Panc1 (cell line): ENCODE measurements around the gene FOSL2. TPM values are rescaled to one million over a fixed set of nuclear protein-coding genes. Genes with fewer than 3 reads are reported as not detected.

Experiments
- ATAC-seq: fragments of 200-7000 bp; cut with Tn5 transposase; 2 replicates; pipeline ENCODE4 v1.9.1; 2020; ENCODE audit warnings: mild to moderate bottlenecking, moderate library complexity
- BruUV-seq: library from RNA; stranded (reverse); fragments of 400-500 nt; replicated peaks from 2 replicates; lab custom pipeline; 2021; lab: Mats Ljungman, UMichigan
- CTCF ChIA-PET: fragments of 300-600 bp; sonication (Branson Sonifier 250); formaldehyde crosslinking; loops from one replicate; lab custom pipeline; 2022; ENCODE audit warnings: antibody characterized with exemption; lab: Charles Lee
- POLR2A ChIA-PET: fragments of 300-600 bp; sonication (Branson Sonifier 250); formaldehyde crosslinking; loops from one replicate; lab custom pipeline; 2022; ENCODE audit warnings: antibody characterized with exemption; lab: Charles Lee
- DNase-seq: peaks from one replicate; pipeline ENCODE4 v3.0.0-alpha.2; 2010; ENCODE audit warnings: low read depth, low spot score
- H3K27ac ChIP-seq: 2 replicates; pipeline ENCODE4 v1.5.1; 2011; ENCODE audit warnings: mild to moderate bottlenecking, low read length, inconsistent platforms
- H3K27me3 ChIP-seq: fragments of 200-500 bp; sonication (Bioruptor generic); 2 replicates; pipeline ENCODE4 v1.6.0; 2014; ENCODE audit warnings: low read length, inconsistent platforms; ENCODE audit not compliant: control insufficient read depth, insufficient read depth
- H3K36me3 ChIP-seq: fragments of 200-500 bp; sonication (Bioruptor generic); 2 replicates; pipeline ENCODE4 v1.5.1; 2014; ENCODE audit warnings: inconsistent platforms, mild to moderate bottlenecking, low read length, moderate library complexity; ENCODE audit not compliant: control insufficient read depth, insufficient read depth
- H3K4me1 ChIP-seq: 2 replicates; pipeline ENCODE4 v1.5.1; 2011; ENCODE audit warnings: inconsistent platforms, mild to moderate bottlenecking, low read length, moderate library complexity; ENCODE audit not compliant: control insufficient read depth, insufficient read depth
- H3K4me3 ChIP-seq, 2 experiments: 2 replicates each; pipeline ENCODE4 v1.5.1; 2011 to 2012; ENCODE audit warnings: low read depth in 2 of 2, low read length in 2 of 2, mild to moderate bottlenecking in 2 of 2, inconsistent platforms in 1 of 2, moderate library complexity in 1 of 2
- H3K9me3 ChIP-seq: fragments of 200-500 bp; sonication (Bioruptor generic); 2 replicates; pipeline ENCODE4 v1.5.1; 2014; ENCODE audit warnings: low read depth, mild to moderate bottlenecking, inconsistent platforms, low read length, moderate library complexity; ENCODE audit not compliant: control insufficient read depth, insufficient read depth
- POLR2AphosphoS5 ChIP-seq: IDR thresholded peaks from 2 replicates; pipeline ENCODE4 v1.6.1; 2012; ENCODE audit warnings: mild to moderate bottlenecking, low read depth, low read length, moderate library complexity
- REST ChIP-seq, 2 experiments: IDR thresholded peaks; 2 replicates each; pipeline ENCODE4 v1.6.1; 2011 to 2012; ENCODE audit warnings: low read depth in 2 of 2, control low read depth in 1 of 2, low read length in 1 of 2, mild to moderate bottlenecking in 1 of 2, moderate library complexity in 1 of 2; ENCODE audit not compliant: insufficient read depth in 1 of 2
- SIN3A ChIP-seq: IDR thresholded peaks from 2 replicates; pipeline ENCODE4 v1.6.1; 2012; ENCODE audit warnings: low read depth, mild to moderate bottlenecking, low read length, moderate library complexity, borderline replicate concordance; ENCODE audit not compliant: insufficient read depth
- TCF7L2 ChIP-seq: IDR thresholded peaks from 2 replicates; pipeline ENCODE4 v1.6.1; 2011; ENCODE audit warnings: mild to moderate bottlenecking, low read depth, low read length, inconsistent platforms
- in situ Hi-C: cut with HindIII; loops from 2 replicates; pipeline ENCODE4 v1.10.0; 2016; ENCODE audit warnings: low sequenced_read_pairs, low pct_unique_long_range_greater_than_20kb
- intact Hi-C: fragments of 100-400 bp; cut with micrococcal nuclease; formaldehyde crosslinking; loops from one replicate; pipeline ENCODE4 v1.10.0; 2022; ENCODE audit not compliant: unreplicated experiment
- total RNA-seq: library from RNA; stranded (reverse); gene quantifications from one replicate; pipeline ENCODE4 v1.2.1, GENCODE V29; 2021; ENCODE audit not compliant: unreplicated experiment
- TF ChIP-seq, protein P1 (sequence below): fragments of 450-650 bp; IDR thresholded peaks from 2 replicates; pipeline ENCODE4 v1.5.1; 2017; ENCODE audit warnings: mild to moderate bottlenecking

FOSL2 gene
- total RNA-seq, 1 experiment from 2014 or later: 29.0 TPM

DNA sequence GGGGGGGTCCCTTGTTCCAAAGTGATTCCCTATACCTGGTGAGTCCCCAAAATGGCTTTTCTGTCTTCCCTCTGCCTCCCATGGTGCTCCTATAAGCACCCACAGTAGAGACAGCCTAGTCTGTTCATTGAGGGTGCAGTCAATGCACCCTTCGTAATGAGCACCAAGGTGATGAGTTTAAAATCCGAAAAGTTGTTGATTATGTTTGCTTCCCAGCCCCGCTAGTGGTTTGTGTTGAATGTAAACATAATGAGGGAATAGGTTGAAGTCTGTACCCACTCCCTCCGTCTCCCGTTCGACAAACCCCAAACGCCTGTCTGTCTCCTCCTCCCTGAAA is 2.3 kb downstream of the FOSL2 start:
- POLR2A ChIA-PET: no interaction called here
- no TSS peak for BruUV-seq
- Histone ChIP-seq H3K4me3 (peak overlapping the region; percentile 69 to 85), H3K9me3 (no peaks in the 10 kb centered on the region), H3K4me1 (peaks cover 45% of the 10 kb centered on the region), H3K36me3 (peaks cover 4% of the 10 kb centered on the region), H3K27ac (peak overlapping the region; percentile 94), H3K27me3 (no peaks in the 10 kb centered on the region)
- in situ Hi-C loops (no loop called here), intact Hi-C loops (loop anchor here (5.0 to 10.0 kb wide), 4 partner anchors 240 to 693 kb away; partner anchors contain the start of genes BABAM2 and RBKS)
- no peak for DNase-seq
- TF ChIP-seq, protein P1, sequence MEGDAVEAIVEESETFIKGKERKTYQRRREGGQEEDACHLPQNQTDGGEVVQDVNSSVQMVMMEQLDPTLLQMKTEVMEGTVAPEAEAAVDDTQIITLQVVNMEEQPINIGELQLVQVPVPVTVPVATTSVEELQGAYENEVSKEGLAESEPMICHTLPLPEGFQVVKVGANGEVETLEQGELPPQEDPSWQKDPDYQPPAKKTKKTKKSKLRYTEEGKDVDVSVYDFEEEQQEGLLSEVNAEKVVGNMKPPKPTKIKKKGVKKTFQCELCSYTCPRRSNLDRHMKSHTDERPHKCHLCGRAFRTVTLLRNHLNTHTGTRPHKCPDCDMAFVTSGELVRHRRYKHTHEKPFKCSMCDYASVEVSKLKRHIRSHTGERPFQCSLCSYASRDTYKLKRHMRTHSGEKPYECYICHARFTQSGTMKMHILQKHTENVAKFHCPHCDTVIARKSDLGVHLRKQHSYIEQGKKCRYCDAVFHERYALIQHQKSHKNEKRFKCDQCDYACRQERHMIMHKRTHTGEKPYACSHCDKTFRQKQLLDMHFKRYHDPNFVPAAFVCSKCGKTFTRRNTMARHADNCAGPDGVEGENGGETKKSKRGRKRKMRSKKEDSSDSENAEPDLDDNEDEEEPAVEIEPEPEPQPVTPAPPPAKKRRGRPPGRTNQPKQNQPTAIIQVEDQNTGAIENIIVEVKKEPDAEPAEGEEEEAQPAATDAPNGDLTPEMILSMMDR: no peak
- TF ChIP-seq TCF7L2 (no peak), SIN3A (no peak), REST (IDR thresholded peaks at IDR 0.05; ENCODE audit: insufficient read depth in 1 of 2, low read depth in 2 of 2, low read length in 1 of 2) (no peak), POLR2AphosphoS5 (no peak)
- CTCF ChIA-PET: no interaction called here
- ATAC-seq: no peak

DNA sequence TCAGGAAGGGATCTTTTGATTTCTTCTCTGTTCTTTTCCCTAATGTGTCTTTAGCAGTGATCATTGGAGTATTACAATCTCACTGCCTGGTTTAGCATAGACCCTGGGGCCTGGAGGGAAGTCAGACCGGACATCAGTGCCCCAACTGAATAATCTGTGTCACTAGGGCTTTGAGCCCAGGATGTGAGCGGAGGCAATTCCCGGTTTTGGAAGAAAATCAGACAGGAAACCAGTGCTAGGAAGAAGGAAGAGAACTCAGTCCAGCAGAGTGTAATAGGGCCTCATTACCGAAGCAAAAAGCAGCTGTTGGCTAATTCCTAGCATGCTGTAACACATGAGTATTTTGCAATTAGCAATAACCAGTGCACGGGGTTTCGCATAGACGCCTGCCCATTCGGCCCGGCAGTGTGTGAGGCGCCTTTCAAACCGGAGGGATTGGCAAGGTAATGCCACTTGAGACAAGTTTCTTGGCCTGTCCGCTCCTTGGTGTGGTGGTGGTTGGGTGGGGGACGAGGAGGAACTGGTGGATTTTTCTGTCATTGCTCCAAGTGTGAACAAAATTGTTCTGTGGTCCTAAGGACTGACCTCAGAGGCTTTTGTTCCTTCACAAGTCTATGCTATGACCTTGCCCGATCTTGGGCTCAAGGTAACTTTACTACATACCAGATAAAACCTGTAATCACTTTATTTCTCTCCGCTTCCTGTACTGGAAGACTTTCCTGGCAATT is 2.8 kb downstream of the FOSL2 start:
- Histone ChIP-seq H3K27me3 (no peaks in the 10 kb centered on the region), H3K36me3 (peaks cover 4% of the 10 kb centered on the region), H3K4me1 (peaks cover 47% of the 10 kb centered on the region), H3K4me3 (peak overlapping the region; percentile 69 to 85), H3K27ac (peak overlapping the region; percentile 94), H3K9me3 (no peaks in the 10 kb centered on the region)
- TF ChIP-seq SIN3A: 0 out of 2 replicates have a peak, but pooled peaks have one; percentile 24
- no peak for TF ChIP-seq POLR2AphosphoS5
- ChIA-PET POLR2A (interaction anchor here (0.6 kb wide), 2 partner anchors 63 to 129 kb away, joined by 3 to 4 read pairs; no protein-coding TSS in a partner anchor), CTCF (interaction anchor here (0.6 to 0.7 kb wide), 3 partner anchors 300 to 1560 kb away, joined by 3 read pairs; no protein-coding TSS in a partner anchor)
- ATAC-seq (no peak), DNase-seq (no peak)
- intact Hi-C loops (loop anchor here (1.0 to 10.0 kb wide), 4 partner anchors 241 to 693 kb away; no protein-coding TSS in a partner anchor), in situ Hi-C loops (no loop called here)
- BruUV-seq: no TSS peak
